Middle frontal gyrus (tissue), 1 donor: ENCODE data around the gene M6PR.
"Not testable (repeated sequence)": the region's sequence is repeated elsewhere in the genome, so short reads cannot be mapped to it uniquely, and the experiment has no call there.

Source experiments
- DNase-seq: peaks from one replicate; pipeline ENCODE4 v3.0.0-alpha.2; 2015; ENCODE audit warnings: low spot score; ENCODE audit errors: extremely low spot score

Gene M6PR

GRCh38 chr12:8912914-8913313 is 36.5 kb downstream of the M6PR start:
- DNase-seq, result no peak

DNA sequence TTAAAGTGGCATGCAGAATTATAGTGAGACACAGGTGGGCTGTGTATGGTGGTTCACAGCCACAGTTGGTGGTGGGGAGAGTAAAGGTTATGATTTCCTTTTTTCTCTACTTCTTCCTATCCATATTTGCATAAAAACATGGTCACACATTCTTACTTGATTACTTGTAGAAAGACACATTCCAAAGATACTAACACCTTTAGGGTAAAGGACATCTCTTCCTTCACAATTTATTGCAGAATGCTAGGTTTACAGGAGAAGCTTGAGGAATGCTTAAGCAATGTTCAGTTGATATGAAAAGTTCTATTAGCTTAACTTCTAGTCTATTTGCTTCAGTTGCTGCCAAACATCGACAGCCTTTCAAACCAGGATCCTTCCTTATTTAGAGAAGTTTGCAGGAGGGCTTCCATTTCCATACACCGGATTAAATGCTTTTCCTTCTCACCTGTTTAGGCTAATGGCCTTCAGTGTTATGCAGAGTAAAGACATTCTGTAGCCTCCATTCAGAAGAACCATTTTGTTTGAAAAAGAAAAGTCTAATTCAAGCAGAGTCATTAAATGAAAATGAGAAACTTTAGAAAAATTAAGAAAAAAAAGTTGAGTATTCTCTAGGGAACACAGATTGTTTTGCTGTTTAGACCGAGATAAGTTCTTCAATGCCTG is 37.7 kb downstream of the M6PR start:
- no peak for DNase-seq

- no peak for DNase-seq
Measured at GRCh38 chr12:8909752-8910151, 39.7 kb downstream of the M6PR start.

DNA sequence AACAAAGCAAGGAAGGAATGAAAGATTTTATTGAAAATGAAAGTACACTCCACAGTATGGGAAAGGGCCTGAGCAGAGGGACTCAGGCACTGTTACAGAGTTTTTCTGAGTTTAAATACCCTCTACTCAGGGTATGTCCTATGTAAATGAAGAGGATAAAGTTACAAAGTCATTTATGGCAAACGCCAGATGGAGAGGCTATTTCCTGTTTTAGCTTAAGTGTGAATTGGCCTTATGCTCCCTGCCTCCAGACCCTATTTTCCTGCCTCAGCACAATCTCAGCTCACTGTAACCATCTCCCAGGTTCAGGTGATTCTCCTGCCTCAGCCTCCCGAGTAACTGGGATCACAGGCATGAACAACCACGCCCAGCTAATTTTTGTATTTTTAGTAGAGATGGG is 41.9 kb downstream of the M6PR start:
- no peak for DNase-seq

GRCh38 chr12:8906266-8907180 is 42.9 kb downstream of the M6PR start:
- DNase-seq, result no peak

GRCh38 chr12:8905546-8905945 is 43.9 kb downstream of the M6PR start:
- DNase-seq, result no peak

DNA sequence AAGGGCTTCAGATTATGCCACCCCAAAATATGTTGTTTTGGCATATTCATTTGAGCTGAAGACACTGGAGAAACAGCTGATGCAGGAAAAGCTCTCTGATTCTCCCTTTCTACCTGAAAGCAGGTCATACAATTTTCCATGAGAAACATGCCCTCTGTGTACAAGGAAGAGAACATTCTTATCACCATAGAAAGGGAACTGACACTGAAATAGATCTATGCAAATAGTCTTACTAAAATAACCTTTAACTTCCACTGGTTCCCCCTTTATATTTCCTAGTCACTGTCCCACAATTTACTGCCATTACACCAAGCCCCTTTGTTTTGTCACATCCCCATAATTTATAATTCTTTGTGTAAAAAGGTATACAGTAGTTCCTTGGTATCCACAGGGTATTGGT is 44.8 kb downstream of the M6PR start:
- no peak for DNase-seq

- DNase-seq, result no peak
Measured at GRCh38 chr12:8903646-8904045, 45.8 kb downstream of the M6PR start.

- DNase-seq, result not testable (repeated sequence)
Measured at GRCh38 chr12:8902703-8903102, 46.7 kb downstream of the M6PR start.

DNA sequence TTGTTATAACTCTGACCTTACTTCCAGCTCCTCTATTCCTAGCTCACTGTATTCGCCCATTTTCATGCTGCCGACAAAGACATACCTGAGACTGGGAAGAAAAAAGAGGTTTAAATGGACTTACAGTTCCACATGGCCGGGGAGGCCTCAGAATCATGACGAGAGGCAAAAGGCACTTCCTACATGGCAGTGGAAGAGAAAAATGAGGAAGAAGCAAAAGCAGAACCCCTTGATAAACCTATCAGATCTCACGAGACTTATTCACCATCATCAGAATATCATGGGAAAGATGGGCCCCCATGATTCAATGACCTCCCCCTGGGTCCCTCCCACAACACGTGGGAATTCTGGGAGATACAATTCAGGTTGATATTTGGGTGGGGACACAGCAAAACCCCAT is 49.6 kb downstream of the M6PR start:
- no peak for DNase-seq

DNA sequence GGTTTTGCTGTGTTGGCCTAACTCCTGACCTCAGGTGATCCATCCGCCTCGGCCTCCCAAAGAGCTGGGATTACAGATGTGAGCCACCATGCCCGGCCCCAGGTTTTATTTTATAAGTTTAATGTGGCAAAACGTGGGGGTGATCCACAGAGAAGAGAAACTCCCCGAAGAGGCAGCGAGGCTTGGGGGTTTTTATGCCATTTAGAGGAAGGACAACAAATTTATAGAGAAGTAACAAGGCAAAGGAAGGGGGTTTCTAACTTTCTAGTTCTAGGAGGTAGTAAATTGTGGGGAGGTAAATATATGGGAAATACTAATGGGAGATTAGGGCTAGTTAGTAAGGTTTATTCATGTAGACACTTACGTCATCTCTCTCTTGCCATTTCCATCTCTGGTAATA is 52.4 kb downstream of the M6PR start:
- no peak for DNase-seq

DNA sequence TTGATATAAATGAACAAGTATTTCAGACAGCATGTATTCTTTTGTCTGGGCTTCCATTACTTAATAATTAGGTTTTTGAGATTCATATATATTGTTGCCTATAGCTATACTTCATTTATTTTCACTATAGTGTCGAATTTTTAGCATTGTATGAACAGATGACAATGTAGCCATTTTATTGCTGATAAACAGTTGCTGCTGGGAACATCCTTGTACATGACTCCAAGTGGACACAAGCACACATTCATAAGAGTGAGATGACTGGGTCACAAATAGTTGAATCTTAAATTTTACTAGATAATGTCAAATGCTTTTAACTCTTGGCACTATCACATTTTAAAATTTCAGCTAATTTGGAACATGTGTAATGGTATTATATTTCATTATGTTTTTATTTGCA is 54.5 kb downstream of the M6PR start:
- no peak for DNase-seq

GRCh38 chr12:8894378-8894777 is 55.1 kb downstream of the M6PR start:
- DNase-seq, result no peak

DNA sequence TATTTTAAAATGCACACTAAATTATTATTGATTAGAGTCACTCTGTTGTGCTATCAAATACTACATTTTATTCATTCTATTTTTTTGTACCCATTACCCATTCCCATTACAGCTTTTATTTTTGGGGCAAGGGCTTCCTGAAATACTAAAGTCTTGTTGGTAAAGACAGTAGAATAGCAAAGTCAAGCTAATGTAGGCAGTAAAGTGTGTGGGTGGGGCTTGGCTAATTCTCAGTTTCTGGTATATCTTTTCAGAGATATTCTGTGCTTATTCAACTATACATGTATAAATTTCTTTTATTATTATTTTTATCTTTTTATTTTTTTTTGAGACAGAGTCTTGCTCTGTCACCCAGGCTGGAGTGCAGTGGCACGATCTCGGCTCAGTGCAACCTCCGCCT is 57.5 kb downstream of the M6PR start:
- no peak for DNase-seq
